CD4-positive, alpha-beta T cell treated with Interleukin-12 subunit alpha and Interleukin-12 subunit beta, for 1 hour (primary cell): ENCODE data around the gene PACRG.

Experiments used
- DNase-seq: peaks from one replicate; pipeline ENCODE4 v3.0.0-alpha.2; 2020

Gene PACRG

DNA sequence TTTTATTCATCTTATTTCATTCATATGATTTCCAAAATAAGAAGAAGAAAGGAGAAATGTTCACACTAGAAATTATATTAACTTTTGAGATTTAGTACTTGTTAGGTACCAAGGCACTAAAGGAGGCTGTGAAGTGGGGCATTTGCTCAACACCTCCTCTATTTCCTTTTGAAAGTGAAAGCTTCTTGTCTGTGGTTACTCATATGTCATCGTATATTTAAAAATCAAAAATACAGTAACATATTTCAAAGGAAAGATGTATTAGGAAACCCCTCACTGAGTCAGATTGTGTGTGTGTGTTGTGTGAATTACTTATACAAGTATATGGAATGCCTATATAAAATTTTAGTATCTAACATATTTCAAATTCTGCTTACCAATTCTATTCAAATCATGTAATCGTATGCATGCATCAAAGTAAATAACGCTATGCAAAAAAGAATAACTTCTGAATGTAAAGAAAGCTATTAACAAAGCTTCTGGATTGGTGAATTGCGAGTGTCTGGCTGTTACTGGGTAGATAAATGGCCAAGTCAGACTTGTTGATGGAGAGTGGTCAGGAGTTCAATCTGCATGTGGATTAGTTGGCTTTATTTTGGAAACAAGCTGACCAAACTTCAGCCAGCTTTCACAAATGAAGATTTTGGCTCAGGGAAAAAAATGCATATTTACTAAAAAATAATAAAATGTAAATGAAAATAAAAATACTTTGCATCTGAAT lies 70.9 kb downstream of the PACRG start:
- DNase-seq, result no peak

DNA sequence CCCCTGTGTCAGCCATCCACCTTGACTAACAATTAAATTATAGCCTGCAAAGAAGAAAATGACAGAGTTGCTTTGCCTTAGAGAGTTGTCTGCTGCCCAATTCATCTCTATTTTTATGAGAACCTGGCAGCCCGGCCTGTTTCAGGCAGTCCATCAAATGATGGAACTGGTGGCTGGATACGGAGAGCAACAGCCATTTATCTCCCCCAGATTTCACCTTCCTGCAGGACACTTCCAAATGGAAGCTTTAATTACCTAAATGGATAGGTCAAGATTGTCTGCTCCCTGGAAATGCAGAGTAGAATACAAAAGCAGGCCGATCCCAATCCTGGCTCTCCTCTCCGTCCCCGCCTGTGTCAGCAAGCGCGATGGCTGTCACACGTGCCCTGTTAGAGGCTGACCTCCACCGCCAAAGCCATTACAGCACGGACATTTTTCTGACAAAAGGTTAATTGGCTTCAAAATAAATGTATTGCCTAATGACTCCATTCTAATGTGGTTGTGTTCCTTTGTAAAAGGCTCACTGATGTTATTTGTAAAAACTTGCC lies 86.7 kb downstream of the PACRG start:
- no peak for DNase-seq

DNA sequence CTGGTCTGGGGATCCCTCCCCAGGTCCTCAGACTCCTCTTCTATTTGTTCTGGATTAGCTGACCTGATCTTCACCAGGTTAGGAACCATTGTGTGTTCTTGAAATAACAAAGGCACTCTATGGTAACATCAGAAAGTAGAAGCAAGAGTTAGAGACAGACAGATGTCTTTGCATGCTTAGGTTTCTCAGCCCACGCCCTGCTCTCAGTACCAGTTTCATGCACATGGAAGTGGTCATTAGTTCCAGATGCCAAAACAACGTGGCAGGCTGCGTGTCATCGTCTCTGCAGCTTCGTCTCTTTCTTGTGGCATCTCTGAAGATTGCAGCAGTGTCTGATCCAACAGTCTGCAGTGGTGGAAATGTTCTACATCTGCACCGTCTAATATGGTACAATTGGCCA lies 89.4 kb downstream of the PACRG start:
- no peak for DNase-seq

DNA sequence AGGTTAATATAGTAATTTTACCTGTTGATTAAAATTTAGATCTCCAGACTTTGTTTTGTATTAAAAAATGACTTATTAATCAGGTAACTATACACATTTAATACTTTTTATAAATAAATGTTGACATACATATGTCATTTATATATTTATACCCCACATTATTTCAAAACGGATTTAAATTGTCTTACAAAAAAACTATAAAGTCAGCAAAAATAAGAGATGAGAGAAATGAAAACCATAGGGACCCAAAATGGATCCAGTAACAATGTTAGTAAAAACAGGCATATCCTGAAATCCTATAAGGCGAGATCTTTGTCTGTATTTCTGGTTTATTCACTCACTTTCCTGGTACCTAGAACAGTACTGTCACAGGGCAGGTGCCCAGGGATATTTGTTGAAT lies 91.5 kb downstream of the PACRG start:
- no peak for DNase-seq

DNA sequence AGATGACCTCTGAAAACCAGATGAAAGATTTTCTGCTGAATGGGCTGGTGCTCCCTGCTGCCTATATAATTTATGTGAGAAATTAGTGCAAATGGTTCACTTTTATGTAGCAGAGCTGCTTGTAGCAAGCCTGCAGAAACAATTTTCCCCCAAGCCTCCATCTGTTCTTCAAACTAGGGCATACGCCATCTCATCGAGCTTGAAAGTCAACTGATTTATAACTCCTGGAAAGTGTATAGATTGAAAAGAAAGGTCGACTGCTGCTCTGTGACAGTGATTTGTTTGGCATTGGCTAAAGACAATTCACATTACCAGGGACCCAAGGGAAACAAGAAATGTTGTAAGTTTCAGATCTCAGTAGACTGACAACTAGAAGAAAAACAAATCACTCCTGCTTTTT lies 93.3 kb downstream of the PACRG start:
- no peak for DNase-seq

DNA sequence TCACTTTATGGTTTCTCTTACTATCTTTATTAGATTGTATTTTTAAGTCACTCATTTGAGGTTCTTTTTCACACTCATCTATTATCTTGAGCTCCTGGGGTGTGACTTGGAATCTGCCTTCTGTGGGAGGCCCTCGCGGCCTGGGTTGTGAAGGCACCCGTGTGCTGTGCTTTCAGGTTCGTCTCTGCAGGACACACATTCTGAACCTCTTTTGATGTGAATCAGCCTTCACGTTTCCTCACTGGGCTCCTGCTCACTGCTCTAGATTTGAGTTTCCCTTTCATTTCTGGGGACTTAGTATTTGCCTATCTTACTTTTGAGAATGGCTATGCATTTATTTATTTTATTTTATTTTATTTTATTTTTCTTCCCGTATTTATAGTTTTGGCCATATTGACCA lies 97.8 kb downstream of the PACRG start:
- DNase-seq, result peak; percentile 9

DNA sequence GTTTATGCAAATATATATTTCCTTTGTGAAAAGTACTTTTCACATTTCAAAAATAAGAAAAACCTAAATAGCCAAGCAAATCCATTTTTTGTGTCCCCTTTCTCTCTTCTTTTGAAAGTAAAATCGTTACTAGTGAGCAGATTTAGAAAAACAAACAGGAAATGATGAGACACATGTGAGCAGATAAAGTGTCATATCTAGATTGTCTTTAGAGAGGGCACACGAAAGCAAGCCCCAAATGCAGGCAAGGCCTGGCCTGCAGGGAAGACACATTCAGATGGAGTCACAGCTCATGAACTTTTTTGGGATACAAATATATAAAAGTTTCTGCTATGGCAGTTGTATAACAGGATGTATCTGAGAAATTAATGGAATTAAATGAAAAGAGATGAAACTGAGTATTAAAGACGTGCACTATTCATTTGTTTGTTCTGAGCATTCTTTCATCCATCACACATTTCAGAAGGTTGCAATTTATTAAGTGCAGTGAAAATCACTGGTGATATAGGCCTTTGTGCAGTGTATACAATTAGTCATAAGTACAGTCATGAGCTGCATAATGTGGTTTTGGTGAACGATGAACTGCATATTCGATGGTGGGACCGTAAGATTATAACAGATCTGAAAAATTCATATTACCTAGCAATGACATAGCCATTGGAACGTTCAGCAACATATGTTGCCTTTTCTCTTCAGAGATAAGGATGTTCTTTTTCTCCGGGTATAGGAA lies 101.4 kb downstream of the PACRG start:
- no peak for DNase-seq

DNA sequence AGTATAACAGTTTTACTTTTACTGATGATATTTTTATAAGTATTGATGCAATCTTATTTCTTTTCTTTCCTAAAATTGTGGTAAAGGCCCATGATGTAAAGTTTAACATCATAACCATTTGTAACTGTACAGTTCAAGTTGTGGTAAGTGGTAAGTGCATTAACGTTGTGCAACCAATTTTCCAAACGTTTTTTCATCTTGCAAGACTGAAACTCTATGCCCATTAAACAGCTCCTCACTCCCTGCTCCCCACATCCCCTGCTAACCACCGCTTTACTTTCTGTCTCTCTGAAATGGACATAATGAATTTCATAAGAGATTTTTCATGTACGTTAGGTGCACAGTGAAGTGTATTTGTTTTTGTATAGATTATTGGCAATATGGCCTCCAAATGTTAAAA lies 106.0 kb downstream of the PACRG start:
- DNase-seq, result no peak

DNA sequence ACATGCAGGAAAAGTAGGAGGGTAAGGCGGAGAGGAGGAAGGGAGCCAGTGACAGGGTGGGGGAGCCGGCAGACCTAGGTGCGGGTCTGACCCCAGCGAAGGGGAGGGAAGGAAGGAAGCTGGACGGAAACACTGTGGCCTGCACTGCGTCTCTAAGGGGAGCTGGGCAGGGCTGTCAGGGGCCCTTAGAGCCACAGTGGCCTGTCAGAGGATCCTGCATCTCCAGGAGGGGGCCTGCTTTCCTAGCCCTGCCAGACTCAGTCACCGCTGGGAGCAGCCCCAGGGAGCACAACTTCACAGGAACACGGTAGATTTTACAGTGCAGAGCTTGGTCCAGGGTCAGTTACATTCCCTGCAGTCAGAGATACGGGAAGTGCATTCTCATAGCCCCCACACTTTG lies 118.2 kb downstream of the PACRG start:
- no peak for DNase-seq

DNA sequence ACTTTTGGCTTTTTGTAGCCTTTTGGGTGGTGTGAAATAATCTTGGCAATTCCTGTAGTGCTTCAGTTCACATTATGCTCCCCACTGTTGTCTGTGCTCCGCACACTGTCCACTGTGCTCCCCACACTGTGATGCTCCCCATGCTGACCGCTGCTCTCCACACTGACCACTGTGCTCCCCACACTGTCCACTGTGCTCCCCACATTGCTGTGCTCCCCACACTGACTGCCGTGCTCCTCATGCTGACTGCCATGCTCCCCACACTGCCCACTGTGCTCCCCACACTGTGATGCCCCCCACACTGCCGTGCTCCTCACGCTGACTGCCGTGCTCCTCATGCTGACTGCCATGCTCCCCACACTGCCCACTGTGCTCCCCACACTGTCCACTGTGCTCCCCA lies 118.9 kb downstream of the PACRG start:
- no peak for DNase-seq

DNA sequence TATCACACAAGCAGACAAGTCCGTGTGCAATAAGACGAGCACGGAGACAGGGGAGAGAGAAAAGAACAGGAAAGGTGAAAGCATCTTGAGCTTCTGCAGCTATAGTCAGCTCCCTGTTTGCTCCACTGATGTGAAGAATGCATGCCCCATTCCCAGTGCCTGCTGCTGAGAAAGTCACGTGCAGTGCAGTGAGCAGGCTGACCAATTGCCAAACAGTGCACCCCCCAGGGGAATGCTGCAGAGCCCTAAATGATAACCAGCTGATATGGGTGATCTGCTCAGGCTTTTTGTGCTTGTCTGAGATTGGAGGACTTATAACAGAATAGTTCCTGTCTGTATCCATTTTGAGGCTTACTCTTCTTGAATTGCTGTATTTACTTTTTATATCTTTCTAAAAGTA lies 121.5 kb downstream of the PACRG start:
- no peak for DNase-seq

DNA sequence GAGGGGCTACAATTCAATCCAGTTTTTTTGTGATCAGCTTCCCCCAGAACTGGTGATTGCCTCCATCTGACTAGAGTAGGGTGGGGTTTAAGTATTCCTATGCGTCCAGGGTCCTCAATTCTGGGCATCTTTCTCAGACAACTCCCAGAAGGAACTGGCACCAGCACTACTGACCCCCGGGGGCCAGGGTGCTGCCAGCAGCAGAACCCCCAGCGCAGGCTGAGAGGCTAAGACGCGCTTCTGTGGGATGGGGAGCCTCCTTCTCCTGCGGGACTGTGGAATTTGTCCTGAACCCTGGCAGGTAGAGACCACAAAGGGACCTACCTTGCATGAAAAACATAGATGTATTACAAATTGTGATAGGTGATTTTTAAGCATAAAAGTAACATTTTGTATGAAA lies 124.4 kb downstream of the PACRG start:
- no peak for DNase-seq

DNA sequence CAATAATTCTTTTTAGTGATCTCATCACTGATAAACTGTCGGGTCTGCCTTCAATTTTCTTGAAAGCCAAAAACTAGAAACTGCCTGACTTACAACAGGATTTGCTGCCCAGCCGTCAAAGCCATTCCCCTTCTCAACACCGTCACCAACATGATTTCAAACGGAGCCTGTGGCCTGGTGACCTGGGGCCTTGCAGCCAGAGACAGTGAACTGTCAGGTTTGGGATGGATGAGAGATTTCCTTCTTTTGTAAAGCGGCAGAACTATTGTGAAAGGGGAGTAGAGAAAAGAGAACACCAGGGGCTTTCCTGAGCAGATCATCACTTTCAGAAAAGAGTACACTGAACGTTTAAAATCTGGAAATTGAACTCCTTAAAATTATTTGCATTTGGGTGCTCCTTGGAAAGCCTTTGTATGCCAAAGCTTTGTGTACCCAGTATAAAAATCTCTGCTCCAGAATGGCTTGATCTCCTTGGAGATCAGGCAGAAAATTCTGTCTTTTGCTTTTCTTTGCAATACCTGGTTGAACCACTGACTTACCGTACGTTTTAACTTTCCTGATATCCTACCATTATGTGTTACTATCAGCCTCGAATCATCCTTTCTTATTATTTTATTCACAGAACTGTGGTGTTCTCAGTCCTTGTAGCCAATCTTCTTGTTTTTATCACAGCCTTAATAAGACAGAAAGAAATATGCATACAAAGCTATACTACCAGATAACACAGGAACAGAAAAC lies 125.2 kb downstream of the PACRG start:
- no peak for DNase-seq

DNA sequence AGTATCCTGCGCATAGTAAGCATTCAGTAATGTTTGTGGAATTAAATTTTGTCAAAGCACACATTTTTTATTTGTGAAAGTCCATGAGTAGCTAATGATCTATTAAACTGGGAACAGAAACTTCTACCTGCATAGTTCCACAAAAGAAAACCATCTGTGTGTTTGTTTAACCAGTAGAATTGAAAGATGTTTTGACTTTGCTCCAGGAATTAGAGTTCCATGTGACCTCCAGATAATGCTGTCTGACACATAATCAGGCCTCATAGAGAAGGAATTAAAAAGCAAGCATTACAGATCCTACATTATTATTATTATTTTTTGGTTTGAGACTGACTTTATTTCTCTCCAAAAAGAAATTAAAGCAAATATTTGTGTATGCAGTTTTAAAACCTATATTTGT lies 126.5 kb downstream of the PACRG start:
- no peak for DNase-seq

DNA sequence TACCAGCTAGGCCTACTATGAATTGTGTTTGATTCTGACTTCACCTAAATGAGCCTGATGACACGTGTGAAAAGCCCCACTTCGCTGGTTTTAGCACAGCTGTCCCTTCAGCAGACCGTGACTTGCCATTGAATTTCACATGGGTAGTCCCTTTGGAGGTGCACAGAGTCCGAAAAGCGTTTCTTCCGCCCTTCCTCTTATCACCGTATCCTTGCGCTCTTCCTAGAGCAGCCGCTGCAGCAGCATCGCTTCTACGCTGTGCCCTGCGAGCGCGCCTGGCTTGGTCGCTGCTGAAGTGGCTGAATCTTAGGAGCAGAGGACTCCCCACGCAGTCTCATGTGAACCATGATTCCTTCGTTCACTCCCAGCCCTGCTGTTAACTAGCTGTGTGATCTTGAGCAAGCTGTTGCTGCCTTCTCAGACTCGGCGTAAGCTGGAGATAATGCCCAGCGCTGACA lies 127.0 kb downstream of the PACRG start:
- no peak for DNase-seq

DNA sequence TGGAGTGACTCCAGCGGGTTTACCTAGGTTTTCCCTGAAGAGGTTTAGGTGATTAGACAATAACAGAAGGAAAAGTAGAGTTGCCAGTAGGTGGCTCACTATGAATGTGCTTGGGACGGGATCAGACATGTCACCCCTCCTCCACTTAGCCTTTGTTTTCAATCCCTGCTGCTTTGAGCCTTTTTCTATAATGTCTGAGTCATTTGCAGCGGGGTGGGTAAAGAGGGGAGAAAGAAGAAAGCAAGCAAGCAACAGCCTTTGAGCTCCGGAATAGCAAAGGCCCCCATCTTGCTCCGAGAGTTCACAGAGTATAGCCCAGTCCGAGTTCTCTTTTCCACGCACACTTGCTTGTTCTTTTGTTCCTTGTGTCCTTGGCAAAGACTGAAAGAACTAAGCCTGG lies 129.1 kb downstream of the PACRG start:
- no peak for DNase-seq

DNA sequence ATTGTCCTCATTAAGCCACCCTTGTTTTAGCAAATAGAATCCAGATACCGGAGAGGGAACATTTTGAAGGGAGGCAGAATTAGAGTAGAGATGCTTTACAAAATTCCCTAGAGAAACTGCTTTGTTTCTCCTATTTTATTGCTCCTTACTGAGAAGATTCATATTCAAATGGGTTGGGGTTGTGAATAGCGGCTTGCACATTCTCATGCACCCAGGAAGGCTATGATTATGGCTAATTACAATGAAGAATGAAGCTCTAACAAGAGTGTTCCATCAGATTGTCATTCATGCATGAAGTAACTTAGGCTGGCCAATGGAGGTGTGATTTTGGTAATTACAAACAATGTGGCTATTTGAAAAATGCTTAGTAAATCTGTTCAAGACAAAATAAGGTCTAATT lies 129.6 kb downstream of the PACRG start:
- DNase-seq, result no peak

DNA sequence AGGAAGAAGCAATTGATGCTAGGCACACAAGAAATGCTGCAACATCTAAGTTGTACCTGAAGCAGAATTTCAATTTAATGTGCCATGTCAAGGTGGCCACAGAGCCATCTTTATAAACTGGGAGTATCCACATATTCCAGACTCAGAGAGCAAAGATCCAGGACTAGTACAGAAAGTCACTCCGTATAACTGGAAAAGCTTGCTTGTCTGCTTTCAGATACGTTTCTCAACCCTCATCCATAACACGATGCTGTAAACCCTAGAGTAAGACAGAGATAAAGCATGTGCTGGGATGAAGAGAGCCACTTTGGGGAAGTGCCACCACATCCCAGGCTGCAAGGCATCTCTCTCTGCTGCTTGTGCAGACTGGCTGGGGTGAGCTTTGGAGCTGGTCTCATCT lies 134.7 kb downstream of the PACRG start:
- DNase-seq, result no peak

DNA sequence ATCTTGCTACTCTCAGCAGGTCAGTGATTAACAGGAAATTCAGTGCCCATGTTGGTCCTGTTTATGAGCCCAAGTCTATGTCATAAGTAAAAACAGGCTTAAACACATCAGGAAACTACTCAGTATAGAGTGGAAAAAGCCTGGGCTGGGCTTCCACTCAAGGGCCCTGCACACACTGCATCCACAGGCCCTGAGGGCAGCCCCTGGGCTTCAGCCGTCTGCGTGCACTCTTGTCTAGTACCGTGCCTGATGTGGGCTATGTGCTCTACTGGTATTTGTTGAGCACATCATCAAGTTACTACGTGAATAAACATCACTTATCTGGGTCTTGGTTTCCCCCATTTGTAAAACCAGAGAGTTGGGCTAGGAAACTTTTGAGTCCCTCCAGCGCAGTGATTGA lies 135.2 kb downstream of the PACRG start:
- DNase-seq, result no peak

DNA sequence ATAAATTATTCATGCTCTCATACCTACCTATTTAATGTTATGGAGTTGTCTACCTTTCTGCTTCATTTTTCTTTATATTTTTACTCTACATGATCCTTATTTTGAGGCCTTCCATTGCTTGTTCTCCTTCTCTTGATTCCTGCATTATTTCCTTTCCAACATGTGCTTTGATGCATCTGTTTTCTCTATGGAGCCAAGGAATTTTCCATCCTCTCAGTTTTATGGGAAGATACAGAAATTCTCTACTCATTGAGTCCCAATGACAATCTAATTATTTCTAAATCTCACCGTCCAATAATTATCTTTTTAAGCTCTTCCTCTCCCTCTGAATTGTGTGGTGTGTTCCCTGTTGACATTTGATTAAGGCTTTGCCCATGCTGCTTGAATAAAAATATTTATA lies 136.0 kb downstream of the PACRG start:
- DNase-seq, result no peak

DNA sequence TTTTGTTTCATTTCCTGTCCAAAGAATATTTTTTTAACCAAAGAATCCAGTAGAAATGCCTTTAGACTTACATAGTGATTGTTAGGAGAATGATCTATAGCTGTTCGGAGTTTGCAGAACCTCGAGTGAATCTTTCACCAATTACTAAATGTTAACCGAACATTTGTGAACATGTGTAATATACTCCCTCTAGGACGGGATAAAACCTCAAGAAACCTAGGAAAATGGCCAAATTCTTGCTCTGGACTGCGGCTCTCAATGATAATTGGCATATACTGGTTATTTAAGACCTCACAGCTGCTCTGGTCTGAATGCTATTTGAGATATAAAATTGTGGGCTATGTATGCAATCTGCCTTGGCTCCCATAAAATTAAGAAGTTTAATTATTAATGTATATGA lies 137.1 kb downstream of the PACRG start:
- DNase-seq, result no peak

DNA sequence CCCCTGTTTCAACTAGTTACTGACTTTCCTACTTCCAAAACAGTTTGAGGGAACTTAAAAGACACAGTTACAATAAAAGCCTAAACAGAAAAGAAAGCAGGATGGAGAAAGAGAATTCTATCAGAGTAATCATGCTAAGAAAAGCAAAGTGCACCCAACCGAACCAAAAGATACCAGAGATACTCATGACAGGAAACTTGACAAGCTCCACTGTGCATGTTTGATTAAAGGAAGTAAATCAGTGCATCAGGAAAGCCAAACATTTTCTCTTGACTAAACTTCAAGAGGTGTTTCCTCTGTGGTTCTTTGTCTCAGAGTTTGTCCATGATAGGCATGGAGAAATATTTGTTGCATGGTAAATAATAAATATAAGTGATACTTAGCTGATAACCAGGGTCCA lies 138.9 kb downstream of the PACRG start:
- no peak for DNase-seq

DNA sequence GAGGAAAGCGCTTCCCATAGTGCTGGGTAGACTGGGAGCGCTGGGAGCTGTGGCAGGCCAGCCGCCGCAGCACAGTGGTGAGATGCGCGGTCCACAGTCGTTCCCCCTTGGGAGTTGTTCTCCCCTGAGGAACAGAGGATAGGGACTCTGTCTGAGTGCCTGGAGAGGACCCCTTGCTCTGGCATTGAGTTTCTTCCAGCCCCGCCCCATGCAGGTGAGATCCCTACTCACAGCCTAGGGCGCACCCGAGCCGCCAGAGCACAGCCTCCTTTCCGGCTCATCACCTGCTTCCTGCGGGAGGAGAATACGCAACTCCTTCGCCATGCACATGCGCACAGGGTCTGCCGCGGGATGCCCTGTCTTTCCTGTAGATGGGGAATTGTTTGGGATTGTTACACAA lies 140.6 kb downstream of the PACRG start:
- no peak for DNase-seq

DNA sequence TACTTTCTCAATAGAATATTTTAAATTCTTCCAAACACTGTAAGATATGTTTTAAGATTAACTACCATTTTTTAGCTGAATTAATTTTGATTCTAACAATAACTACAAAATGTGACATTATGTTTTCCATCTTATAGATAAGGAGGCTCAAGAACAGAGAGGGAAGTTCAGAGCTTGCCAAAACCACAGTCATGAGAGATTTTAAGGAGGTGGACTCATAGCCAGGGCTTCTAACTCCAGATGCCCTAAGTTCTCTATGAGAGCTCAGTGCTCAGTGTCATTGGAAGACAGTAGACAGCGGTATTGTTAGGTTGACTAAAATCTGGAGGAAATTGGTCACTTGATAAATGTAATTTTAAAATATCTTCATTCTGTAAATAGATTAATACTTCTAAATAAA lies 144.2 kb downstream of the PACRG start:
- DNase-seq, result no peak
